ENCODE data around the gene C16orf74. TPM values are rescaled to one million over a fixed set of nuclear protein-coding genes. Genes with fewer than 3 reads are reported as not detected.
A peak's percentile ranks its signal among the peaks of the same experiment; 100 is the strongest.

The C16orf74 gene
- total and polyA plus RNA-seq, 8 donors: 1.1 to 24.9 (median 4.6) TPM; not detected in 3

DNA sequence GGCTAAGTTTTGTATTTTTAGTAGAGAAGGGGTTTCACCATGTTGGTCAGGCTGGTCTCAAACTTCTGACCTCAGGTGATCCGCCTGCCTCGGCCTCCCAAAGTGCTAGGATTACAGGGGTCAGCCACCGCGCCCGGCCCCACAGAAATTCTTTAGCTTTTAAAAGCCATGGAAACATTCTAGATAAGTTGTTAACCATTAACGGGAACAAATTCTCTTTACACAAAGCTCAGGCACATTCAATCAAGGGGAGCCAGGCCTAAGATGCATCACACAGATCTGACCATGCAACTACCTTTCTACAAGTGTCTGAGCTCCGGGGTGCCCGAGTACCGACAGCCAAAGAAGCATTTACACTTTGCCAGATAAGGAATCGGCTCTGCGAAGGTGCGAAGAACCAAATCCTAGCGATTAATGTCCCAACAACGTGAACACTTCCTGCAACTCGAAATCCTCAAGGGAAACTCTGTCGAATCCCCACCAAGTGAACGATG, 47.4 kb upstream of the C16orf74 start:
- intact Hi-C loops (cut with DNase I; ENCODE audit: low total_unique reads): no loop called here
- TF ChIP-seq EP300 (IDR thresholded peaks at IDR 0.05) (no peak), POLR2AphosphoS5 (IDR thresholded peaks at IDR 0.05) (no peak), POLR2A (IDR thresholded peaks at IDR 0.05) (no peak)
- TF ChIP-seq, protein P1, sequence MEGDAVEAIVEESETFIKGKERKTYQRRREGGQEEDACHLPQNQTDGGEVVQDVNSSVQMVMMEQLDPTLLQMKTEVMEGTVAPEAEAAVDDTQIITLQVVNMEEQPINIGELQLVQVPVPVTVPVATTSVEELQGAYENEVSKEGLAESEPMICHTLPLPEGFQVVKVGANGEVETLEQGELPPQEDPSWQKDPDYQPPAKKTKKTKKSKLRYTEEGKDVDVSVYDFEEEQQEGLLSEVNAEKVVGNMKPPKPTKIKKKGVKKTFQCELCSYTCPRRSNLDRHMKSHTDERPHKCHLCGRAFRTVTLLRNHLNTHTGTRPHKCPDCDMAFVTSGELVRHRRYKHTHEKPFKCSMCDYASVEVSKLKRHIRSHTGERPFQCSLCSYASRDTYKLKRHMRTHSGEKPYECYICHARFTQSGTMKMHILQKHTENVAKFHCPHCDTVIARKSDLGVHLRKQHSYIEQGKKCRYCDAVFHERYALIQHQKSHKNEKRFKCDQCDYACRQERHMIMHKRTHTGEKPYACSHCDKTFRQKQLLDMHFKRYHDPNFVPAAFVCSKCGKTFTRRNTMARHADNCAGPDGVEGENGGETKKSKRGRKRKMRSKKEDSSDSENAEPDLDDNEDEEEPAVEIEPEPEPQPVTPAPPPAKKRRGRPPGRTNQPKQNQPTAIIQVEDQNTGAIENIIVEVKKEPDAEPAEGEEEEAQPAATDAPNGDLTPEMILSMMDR (IDR thresholded peaks at IDR 0.05): no peak
- no peaks in the 10 kb centered on the region for H3K9me3 ChIP-seq
- H3K36me3 ChIP-seq: peaks cover 40 to 60% (median 58%) of the 10 kb centered on the region in 4 donors
- 9 to 18% (median 10%) methylated on average over 17 of the region's 17 CpGs for WGBS, 5 donors
- peak overlapping the region; percentile 62 to 99 (median 89) for H3K4me3 ChIP-seq
- no peak for DNase-seq
- H3K4me1 ChIP-seq: peaks cover 19 to 54% (median 41%) of the 10 kb centered on the region in 4 donors
- H3K27me3 ChIP-seq: no peaks in the 10 kb centered on the region
- H3K27ac ChIP-seq: peak overlapping the region in 3 of 5 donors; percentile 91 to 96 (median 92)

DNA sequence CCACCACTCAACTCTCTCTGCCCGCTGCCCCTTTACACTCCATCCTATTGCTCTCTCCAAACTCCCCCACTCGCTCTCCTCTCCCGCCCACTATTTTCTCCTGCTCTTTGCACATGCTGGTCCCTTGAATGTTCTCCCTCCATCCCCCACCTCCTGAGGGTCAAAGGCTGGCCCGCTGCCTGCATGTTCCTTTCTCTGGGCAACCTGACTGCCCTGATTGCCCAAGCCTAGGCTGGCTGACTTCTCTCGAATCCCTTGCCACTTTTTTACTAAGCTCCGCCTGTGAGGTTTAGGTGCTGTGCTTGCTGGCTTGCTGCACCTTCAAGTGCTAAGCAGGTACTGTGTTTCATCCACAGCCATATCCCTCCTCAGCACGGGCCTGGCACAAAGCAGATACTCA, 45.7 kb upstream of the C16orf74 start:
- peaks cover 24 to 59% (median 58%) of the 10 kb centered on the region in 4 donors for H3K36me3 ChIP-seq
- no peak for DNase-seq
- intact Hi-C loops (cut with DNase I; ENCODE audit: low total_unique reads): no loop called here
- H3K27ac ChIP-seq: no peak overlapping the region
- no peak overlapping the region for H3K4me3 ChIP-seq
- TF ChIP-seq POLR2A (IDR thresholded peaks at IDR 0.05) (no peak), EP300 (IDR thresholded peaks at IDR 0.05) (no peak), POLR2AphosphoS5 (IDR thresholded peaks at IDR 0.05) (no peak)
- TF ChIP-seq, protein P1 (IDR thresholded peaks at IDR 0.05): no peak
- H3K27me3 ChIP-seq: no peaks in the 10 kb centered on the region
- H3K9me3 ChIP-seq: no peaks in the 10 kb centered on the region
- H3K4me1 ChIP-seq: peaks cover 19 to 48% (median 37%) of the 10 kb centered on the region in 4 donors
- 91 to 95% (median 92%) methylated on average over 7 of the region's 7 CpGs for WGBS, 5 donors

DNA sequence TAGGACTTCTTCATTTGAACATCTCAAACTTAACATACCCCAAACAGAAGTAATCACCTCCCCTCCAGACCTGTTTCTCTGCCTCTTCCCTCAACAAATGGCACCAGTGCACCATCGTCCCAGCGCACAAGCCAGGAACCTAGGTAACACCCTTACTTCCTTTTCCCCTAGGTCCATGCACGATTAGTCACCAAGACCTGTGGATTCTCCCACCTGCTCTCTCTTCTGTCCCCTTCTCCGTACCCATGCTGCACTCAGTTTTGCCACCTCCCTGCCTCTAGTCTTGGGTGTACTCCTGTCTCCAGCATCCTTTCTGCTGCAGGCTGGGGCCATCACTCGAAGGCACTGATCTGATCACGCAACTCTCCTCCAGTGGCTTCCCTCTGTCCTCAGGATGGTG, 45.3 kb upstream of the C16orf74 start:
- DNase-seq: no peak
- H3K36me3 ChIP-seq: peaks cover 19 to 57% (median 55%) of the 10 kb centered on the region in 4 donors
- H3K27me3 ChIP-seq: no peaks in the 10 kb centered on the region
- H3K4me1 ChIP-seq: peaks cover 16 to 43% (median 34%) of the 10 kb centered on the region in 4 donors
- H3K4me3 ChIP-seq: no peak overlapping the region
- H3K27ac ChIP-seq: no peak overlapping the region
- WGBS, 5 donors: 86 to 91% (median 89%) methylated on average over 6 of the region's 6 CpGs
- H3K9me3 ChIP-seq: no peaks in the 10 kb centered on the region
- TF ChIP-seq EP300 (IDR thresholded peaks at IDR 0.05): no peak
- no peak for TF ChIP-seq POLR2AphosphoS5 (IDR thresholded peaks at IDR 0.05)
- no peak for TF ChIP-seq POLR2A (IDR thresholded peaks at IDR 0.05)
- TF ChIP-seq, protein P1 (IDR thresholded peaks at IDR 0.05): no peak
- intact Hi-C loops (cut with DNase I; ENCODE audit: low total_unique reads): no loop called here

DNA sequence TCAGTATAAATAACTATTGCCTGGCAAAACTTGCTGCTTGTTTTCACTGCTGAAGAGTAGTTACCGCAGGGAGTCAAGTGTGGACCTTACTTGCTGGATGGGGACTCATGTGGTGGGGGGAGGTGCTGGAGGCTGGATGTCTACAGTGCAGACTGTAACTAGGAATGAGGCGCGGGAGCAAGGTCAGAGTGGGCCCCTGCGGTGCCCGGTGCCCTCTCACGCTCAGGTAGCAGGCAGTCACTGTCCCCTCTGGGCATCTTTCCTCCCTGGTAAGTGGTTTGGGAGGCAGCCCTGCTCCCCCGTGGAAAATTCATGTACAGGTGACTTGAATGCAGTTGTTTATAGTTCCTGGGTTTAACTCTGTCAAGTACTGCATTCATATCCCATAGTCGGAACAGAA, 43.8 kb upstream of the C16orf74 start:
- Histone ChIP-seq H3K9me3 (no peaks in the 10 kb centered on the region), H3K36me3 (peaks cover 19 to 57% (median 55%) of the 10 kb centered on the region in 4 donors), H3K27ac (no peak overlapping the region), H3K4me3 (no peak overlapping the region), H3K27me3 (no peaks in the 10 kb centered on the region), H3K4me1 (peaks cover 5 to 31% (median 22%) of the 10 kb centered on the region in 4 donors)
- TF ChIP-seq POLR2AphosphoS5 (IDR thresholded peaks at IDR 0.05) (no peak), EP300 (IDR thresholded peaks at IDR 0.05) (no peak), POLR2A (IDR thresholded peaks at IDR 0.05) (no peak)
- TF ChIP-seq, protein P1 (IDR thresholded peaks at IDR 0.05): no peak
- intact Hi-C loops (cut with DNase I; ENCODE audit: low total_unique reads): no loop called here
- DNase-seq: no peak
- 76 to 93% (median 89%) methylated on average over 8 of the region's 8 CpGs for WGBS, 5 donors
